ENCODE data around the gene MACROD2.

The MACROD2 gene

DNA sequence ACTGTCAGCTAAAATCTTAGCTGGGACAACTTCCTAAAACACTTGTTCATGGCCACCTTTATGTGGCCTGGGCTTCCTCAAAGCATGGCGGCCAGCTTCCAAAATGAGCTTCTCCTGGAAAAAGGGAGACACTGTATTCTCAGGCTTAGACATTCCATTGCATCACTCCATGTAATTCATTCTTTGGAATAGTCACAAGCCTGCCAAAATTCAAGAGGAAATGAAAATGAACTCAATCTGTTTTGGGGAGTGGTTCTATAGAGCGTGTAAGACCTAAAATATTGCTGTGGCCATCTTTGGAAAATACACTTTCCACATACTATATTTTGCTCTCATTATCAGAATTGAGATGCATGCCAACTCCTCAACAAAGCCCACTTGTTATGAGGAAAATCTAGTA, 1890.9 kb downstream of the MACROD2 start:
- H4K20me1 ChIP-seq (ENCODE audit: low read depth, low read length) = no peaks in the 10 kb centered on the region
- H3K27ac ChIP-seq (ENCODE audit: low read depth, low read length) = no peak overlapping the region
- H3K4me2 ChIP-seq (ENCODE audit: low read depth, low read length, poor library complexity, severe bottlenecking) = no peak overlapping the region
- no peaks in the 10 kb centered on the region for H3K27me3 ChIP-seq (ENCODE audit: low read length)
- H3K79me2 ChIP-seq (ENCODE audit: insufficient read depth, low read length) = no peaks in the 10 kb centered on the region
- no peak overlapping the region for H3K9ac ChIP-seq (ENCODE audit: low read length)
- H3K4me3 ChIP-seq (ENCODE audit: insufficient read depth, low read length, poor library complexity, severe bottlenecking) = no peak overlapping the region
- H3K9me3 ChIP-seq (ENCODE audit: insufficient read depth, low read length) = no peaks in the 10 kb centered on the region
- no peaks in the 10 kb centered on the region for H3K9me2 ChIP-seq (replicated peaks; ENCODE audit: insufficient read depth, low read length)
- H3K36me3 ChIP-seq (ENCODE audit: low read length) = no peaks in the 10 kb centered on the region
- TF ChIP-seq, protein P1, sequence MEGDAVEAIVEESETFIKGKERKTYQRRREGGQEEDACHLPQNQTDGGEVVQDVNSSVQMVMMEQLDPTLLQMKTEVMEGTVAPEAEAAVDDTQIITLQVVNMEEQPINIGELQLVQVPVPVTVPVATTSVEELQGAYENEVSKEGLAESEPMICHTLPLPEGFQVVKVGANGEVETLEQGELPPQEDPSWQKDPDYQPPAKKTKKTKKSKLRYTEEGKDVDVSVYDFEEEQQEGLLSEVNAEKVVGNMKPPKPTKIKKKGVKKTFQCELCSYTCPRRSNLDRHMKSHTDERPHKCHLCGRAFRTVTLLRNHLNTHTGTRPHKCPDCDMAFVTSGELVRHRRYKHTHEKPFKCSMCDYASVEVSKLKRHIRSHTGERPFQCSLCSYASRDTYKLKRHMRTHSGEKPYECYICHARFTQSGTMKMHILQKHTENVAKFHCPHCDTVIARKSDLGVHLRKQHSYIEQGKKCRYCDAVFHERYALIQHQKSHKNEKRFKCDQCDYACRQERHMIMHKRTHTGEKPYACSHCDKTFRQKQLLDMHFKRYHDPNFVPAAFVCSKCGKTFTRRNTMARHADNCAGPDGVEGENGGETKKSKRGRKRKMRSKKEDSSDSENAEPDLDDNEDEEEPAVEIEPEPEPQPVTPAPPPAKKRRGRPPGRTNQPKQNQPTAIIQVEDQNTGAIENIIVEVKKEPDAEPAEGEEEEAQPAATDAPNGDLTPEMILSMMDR (IDR thresholded peaks at IDR 0.05; ENCODE audit: insufficient read depth, low read length, poor library complexity, severe bottlenecking) = no peak
- TF ChIP-seq EZH2phosphoT487 (conservative IDR thresholded peaks at IDR 0.05; ENCODE audit: low read length) = no peak
- H2AFZ ChIP-seq (ENCODE audit: low read depth, low read length, severe bottlenecking) = no peak overlapping the region
- no peaks in the 10 kb centered on the region for H3F3A ChIP-seq (ENCODE audit: insufficient read depth)

DNA sequence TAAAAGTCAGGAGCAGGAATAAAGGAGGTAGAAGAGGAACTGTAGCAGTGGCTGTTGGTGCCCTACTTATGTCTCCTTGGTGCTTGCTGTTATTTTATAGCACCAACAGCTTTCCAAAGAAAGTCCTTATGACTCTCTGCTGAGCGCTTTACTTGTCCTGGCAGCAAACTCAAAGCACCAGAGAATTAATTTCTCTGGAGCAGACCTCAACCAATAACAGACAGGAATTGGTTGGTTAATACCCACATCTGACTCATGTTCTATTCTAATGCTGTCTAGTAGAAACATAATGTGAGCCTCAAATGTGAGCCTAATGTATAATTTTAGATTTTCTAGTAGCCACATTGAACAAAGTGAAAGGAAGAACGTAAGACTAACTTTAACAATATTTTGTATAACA, 1892.1 kb downstream of the MACROD2 start:
- H3K4me3 ChIP-seq (ENCODE audit: insufficient read depth, low read length, poor library complexity, severe bottlenecking) = no peak overlapping the region
- H3F3A ChIP-seq (ENCODE audit: insufficient read depth) = no peaks in the 10 kb centered on the region
- no peaks in the 10 kb centered on the region for H3K79me2 ChIP-seq (ENCODE audit: insufficient read depth, low read length)
- no peak overlapping the region for H2AFZ ChIP-seq (ENCODE audit: low read depth, low read length, severe bottlenecking)
- H3K27ac ChIP-seq (ENCODE audit: low read depth, low read length) = no peak overlapping the region
- H4K20me1 ChIP-seq (ENCODE audit: low read depth, low read length) = no peaks in the 10 kb centered on the region
- no peak overlapping the region for H3K4me2 ChIP-seq (ENCODE audit: low read depth, low read length, poor library complexity, severe bottlenecking)
- H3K27me3 ChIP-seq (ENCODE audit: low read length) = no peaks in the 10 kb centered on the region
- no peaks in the 10 kb centered on the region for H3K36me3 ChIP-seq (ENCODE audit: low read length)
- no peaks in the 10 kb centered on the region for H3K9me3 ChIP-seq (ENCODE audit: insufficient read depth, low read length)
- H3K9ac ChIP-seq (ENCODE audit: low read length) = no peak overlapping the region
- H3K9me2 ChIP-seq (replicated peaks; ENCODE audit: insufficient read depth, low read length) = no peaks in the 10 kb centered on the region
- TF ChIP-seq, protein P1 (IDR thresholded peaks at IDR 0.05; ENCODE audit: insufficient read depth, low read length, poor library complexity, severe bottlenecking) = no peak
- no peak for TF ChIP-seq EZH2phosphoT487 (conservative IDR thresholded peaks at IDR 0.05; ENCODE audit: low read length)

DNA sequence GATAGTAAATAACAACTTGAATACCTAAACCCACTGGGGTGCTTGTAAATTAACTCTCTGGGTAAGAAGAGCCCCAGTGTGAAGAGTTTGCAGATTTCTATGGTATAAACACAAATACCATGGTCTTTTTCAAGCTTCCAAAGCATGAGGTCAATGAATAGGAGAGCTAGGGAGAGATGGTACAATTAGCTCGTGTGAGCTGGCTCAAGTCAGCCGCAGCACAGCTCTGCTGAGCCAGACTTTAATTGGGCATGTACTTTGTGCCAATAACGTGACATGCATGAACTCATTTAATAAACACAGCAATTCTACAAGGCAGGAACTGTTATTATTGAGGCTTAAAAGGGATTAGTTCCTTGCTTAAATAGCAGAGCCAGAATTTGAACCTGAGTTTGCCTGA, 1893.7 kb downstream of the MACROD2 start:
- TF ChIP-seq, protein P1 (IDR thresholded peaks at IDR 0.05; ENCODE audit: insufficient read depth, low read length, poor library complexity, severe bottlenecking) = no peak
- no peak for TF ChIP-seq EZH2phosphoT487 (conservative IDR thresholded peaks at IDR 0.05; ENCODE audit: low read length)
- H3K9me2 ChIP-seq (replicated peaks; ENCODE audit: insufficient read depth, low read length) = no peaks in the 10 kb centered on the region
- H3K27me3 ChIP-seq (ENCODE audit: low read length) = no peaks in the 10 kb centered on the region

More for the DNA sequence above, 1893.7 kb downstream of the MACROD2 start:
- no peaks in the 10 kb centered on the region for H3K36me3 ChIP-seq (ENCODE audit: low read length)
- no peaks in the 10 kb centered on the region for H3K9me3 ChIP-seq (ENCODE audit: insufficient read depth, low read length)
- H3K27ac ChIP-seq (ENCODE audit: low read depth, low read length) = no peak overlapping the region
- H2AFZ ChIP-seq (ENCODE audit: low read depth, low read length, severe bottlenecking) = no peak overlapping the region
- H4K20me1 ChIP-seq (ENCODE audit: low read depth, low read length) = no peaks in the 10 kb centered on the region
- H3K9ac ChIP-seq (ENCODE audit: low read length) = no peak overlapping the region
- no peaks in the 10 kb centered on the region for H3F3A ChIP-seq (ENCODE audit: insufficient read depth)
- H3K4me2 ChIP-seq (ENCODE audit: low read depth, low read length, poor library complexity, severe bottlenecking) = no peak overlapping the region
- no peak overlapping the region for H3K4me3 ChIP-seq (ENCODE audit: insufficient read depth, low read length, poor library complexity, severe bottlenecking)
- no peaks in the 10 kb centered on the region for H3K79me2 ChIP-seq (ENCODE audit: insufficient read depth, low read length)
